GM12892 (cell line): ENCODE data around the gene THRSP.

ENCODE experiments used
- POLR2A ChIP-seq: IDR thresholded peaks from 2 replicates; pipeline ENCODE4 v1.6.1; 2011; ENCODE audit warnings: low read depth, low read length, control low read depth
- POLR2AphosphoS5 ChIP-seq: IDR thresholded peaks from 2 replicates; pipeline ENCODE4 v1.6.1; 2011; ENCODE audit warnings: low read depth, low read length, control low read depth
- TAF1 ChIP-seq: IDR thresholded peaks from 2 replicates; pipeline ENCODE4 v1.6.1; 2011; ENCODE audit warnings: low read depth, mild to moderate bottlenecking, control low read depth, low read length, borderline replicate concordance

- TF ChIP-seq POLR2AphosphoS5 (no peak), POLR2A (no peak), TAF1 (no peak)
Measured at GRCh38 chr11:78076733-78077403, 13.2 kb downstream of the THRSP start.
